Measurements from ENCODE around the gene GYS2.
"Not testable (repeated sequence)": the region's sequence is repeated elsewhere in the genome, so short reads cannot be mapped to it uniquely, and the experiment has no call there.

Gene GYS2

DNA sequence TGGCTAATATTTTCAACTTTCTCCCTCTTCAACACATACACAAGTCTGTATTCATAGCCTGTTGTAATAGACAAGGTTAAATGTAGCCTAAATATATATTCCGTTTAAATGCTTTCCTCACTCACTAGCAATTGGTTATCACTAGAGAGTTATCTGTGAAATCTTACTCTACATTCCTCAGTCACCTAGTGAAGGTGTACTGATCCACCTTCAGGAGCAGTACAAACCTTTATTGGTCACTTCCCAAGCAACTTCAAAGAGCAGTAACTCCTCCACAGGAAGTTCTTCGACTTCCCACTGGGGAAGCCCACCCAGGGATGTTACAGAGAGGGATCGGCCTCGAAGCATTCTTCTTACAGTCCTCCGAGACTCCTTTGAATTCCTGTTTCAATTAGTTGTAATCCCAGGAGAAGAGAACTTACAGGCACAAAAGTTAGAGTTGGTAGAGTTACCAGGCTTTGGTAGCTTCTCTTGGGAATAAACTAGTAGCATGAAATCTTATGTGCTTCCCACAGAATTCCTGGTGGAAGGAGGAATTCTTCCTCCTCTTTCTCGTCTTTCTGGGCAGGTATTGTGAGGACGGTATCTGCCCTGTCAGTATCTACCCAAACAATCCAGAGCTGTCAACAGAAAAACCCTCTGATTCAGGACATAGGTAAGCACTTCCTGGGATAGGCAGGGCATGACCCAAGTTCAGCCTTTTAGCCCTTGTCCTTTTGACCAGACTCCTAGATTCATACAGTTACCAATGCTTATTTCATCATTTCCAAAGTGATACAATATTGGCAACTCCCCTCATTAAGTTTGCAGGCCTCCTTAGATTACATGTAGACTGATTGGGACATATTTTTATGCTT lies at the start of gene GYS2:
Gene GYS2, minus strand, starts transcription at position 603 of the 857 bp plus-strand sequence. Its CDS starts 255 bp downstream, at position 348.
- no peaks in the 10 kb centered on the region for H3K27me3 ChIP-seq (ENCODE audit: control insufficient read depth, insufficient read depth, low read length)
- H3K4me1 ChIP-seq (ENCODE audit: control insufficient read depth, insufficient read depth, low read length), result no peaks in the 10 kb centered on the region
- DNase-seq (ENCODE audit: low read depth, low spot score), result no peak
- no peak within 1 kb of the TSS for H3K27ac ChIP-seq (ENCODE audit: low read length)
- H3K36me3 ChIP-seq (ENCODE audit: control insufficient read depth, insufficient read depth, low read length), result no peaks in the 10 kb centered on the region
- no peak within 1 kb of the TSS for H3K4me3 ChIP-seq (ENCODE audit: low read length)
- no peaks in the 10 kb centered on the region for H3K9me3 ChIP-seq (ENCODE audit: control insufficient read depth, insufficient read depth, low read length)
- WGBS (ENCODE audit: insufficient coverage, insufficient read length), result no CpG with 5 or more reads among the region's 7 CpGs

DNA sequence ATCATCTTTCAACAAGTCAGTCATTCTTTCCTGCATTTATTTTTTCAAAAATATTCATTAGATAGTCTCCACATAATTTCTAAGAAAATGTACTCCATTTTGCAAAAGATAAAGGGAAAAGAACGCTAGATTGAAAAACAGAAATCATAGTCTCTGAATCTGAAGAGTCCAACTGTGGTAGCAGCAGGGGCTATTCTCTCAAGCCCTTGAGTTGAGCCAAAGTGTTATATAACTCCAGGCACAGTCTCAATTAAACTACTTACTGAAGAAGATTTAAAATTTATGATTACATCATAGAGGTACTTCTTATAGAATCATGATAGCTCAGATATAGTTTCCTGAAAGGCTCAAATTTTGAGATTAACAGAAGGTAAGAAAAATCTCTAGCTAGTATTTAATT lies 47.2 kb upstream of the GYS2 start:
- H3K4me3 ChIP-seq (ENCODE audit: low read length), result no peak overlapping the region
- peaks cover 34% of the 10 kb centered on the region; the same call in 1 of the 2 replicates for H3K36me3 ChIP-seq (ENCODE audit: control insufficient read depth, insufficient read depth, low read length)
- peaks cover under 1% of the 10 kb centered on the region; the same call in 1 of the 2 replicates for H3K4me1 ChIP-seq (ENCODE audit: control insufficient read depth, insufficient read depth, low read length)

GRCh38 chr12:21650997-21651396 lies 46.4 kb upstream of the GYS2 start:
- peaks cover 1% of the 10 kb centered on the region; the same call in 1 of the 2 replicates for H3K4me1 ChIP-seq (ENCODE audit: control insufficient read depth, insufficient read depth, low read length)
- WGBS (ENCODE audit: insufficient coverage, insufficient read length), result no CpG with 5 or more reads among the region's 1 CpG
- peaks cover 36% of the 10 kb centered on the region; the same call in 1 of the 2 replicates for H3K36me3 ChIP-seq (ENCODE audit: control insufficient read depth, insufficient read depth, low read length)
- no peak overlapping the region for H3K27ac ChIP-seq (ENCODE audit: low read length)
- no peaks in the 10 kb centered on the region for H3K27me3 ChIP-seq (ENCODE audit: control insufficient read depth, insufficient read depth, low read length)
- DNase-seq (ENCODE audit: low read depth, low spot score), result no peak
- no peak overlapping the region for H3K4me3 ChIP-seq (ENCODE audit: low read length)
- H3K9me3 ChIP-seq (ENCODE audit: control insufficient read depth, insufficient read depth, low read length), result no peaks in the 10 kb centered on the region

More for the DNA sequence above, 47.2 kb upstream of the GYS2 start:
- no peaks in the 10 kb centered on the region for H3K27me3 ChIP-seq (ENCODE audit: control insufficient read depth, insufficient read depth, low read length)
- no CpG with 5 or more reads among the region's 1 CpG for WGBS (ENCODE audit: insufficient coverage, insufficient read length)
- H3K9me3 ChIP-seq (ENCODE audit: control insufficient read depth, insufficient read depth, low read length), result no peaks in the 10 kb centered on the region
- no peak for DNase-seq (ENCODE audit: low read depth, low spot score)
- H3K27ac ChIP-seq (ENCODE audit: low read length), result no peak overlapping the region

- H3K36me3 ChIP-seq (ENCODE audit: control insufficient read depth, insufficient read depth, low read length), result peaks cover 40% of the 10 kb centered on the region; the same call in 1 of the 2 replicates
- H3K27ac ChIP-seq (ENCODE audit: low read length), result no peak overlapping the region
- no peak for DNase-seq (ENCODE audit: low read depth, low spot score)
- H3K27me3 ChIP-seq (ENCODE audit: control insufficient read depth, insufficient read depth, low read length), result no peaks in the 10 kb centered on the region
- peaks cover 1% of the 10 kb centered on the region; the same call in 1 of the 2 replicates for H3K4me1 ChIP-seq (ENCODE audit: control insufficient read depth, insufficient read depth, low read length)
- no peaks in the 10 kb centered on the region for H3K9me3 ChIP-seq (ENCODE audit: control insufficient read depth, insufficient read depth, low read length)
- H3K4me3 ChIP-seq (ENCODE audit: low read length), result no peak overlapping the region
- WGBS (ENCODE audit: insufficient coverage, insufficient read length), result no CpG with 5 or more reads among the region's 3 CpGs
Measured at GRCh38 chr12:21649034-21649433, 44.4 kb upstream of the GYS2 start.

DNA sequence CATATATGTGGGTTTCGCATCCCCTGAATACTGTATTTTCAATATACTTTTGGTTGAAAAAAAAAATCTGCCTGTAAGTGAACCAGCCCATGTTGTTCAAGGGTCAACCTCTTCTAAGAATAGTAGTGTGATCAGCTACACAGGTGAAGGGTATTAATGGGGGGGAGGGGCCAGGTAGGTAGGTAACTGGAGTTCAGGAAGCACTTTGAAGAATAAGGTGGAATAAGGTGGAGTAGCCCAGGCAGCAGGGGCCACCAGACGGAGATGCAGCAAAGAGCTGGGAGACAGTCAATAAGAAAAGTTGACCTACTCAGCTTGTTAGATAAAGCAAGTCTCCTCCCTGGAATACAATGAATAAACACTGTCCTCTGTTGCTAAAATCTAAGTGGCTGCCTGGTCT lies 43.7 kb upstream of the GYS2 start:
- Histone ChIP-seq H3K36me3 (ENCODE audit: control insufficient read depth, insufficient read depth, low read length) (peaks cover 39% of the 10 kb centered on the region; the same call in 1 of the 2 replicates), H3K4me3 (ENCODE audit: low read length) (no peak overlapping the region), H3K27ac (ENCODE audit: low read length) (no peak overlapping the region), H3K9me3 (ENCODE audit: control insufficient read depth, insufficient read depth, low read length) (no peaks in the 10 kb centered on the region), H3K27me3 (ENCODE audit: control insufficient read depth, insufficient read depth, low read length) (no peaks in the 10 kb centered on the region), H3K4me1 (ENCODE audit: control insufficient read depth, insufficient read depth, low read length) (peaks cover 1% of the 10 kb centered on the region; the same call in 1 of the 2 replicates)
- DNase-seq (ENCODE audit: low read depth, low spot score), result no peak
- WGBS (ENCODE audit: insufficient coverage, insufficient read length), result no CpG with 5 or more reads among the region's 2 CpGs

- Histone ChIP-seq H3K36me3 (ENCODE audit: control insufficient read depth, insufficient read depth, low read length) (peaks cover 38% of the 10 kb centered on the region; the same call in 1 of the 2 replicates), H3K4me3 (ENCODE audit: low read length) (no peak overlapping the region), H3K27me3 (ENCODE audit: control insufficient read depth, insufficient read depth, low read length) (no peaks in the 10 kb centered on the region), H3K27ac (ENCODE audit: low read length) (no peak overlapping the region), H3K4me1 (ENCODE audit: control insufficient read depth, insufficient read depth, low read length) (peaks cover 1% of the 10 kb centered on the region; the same call in 1 of the 2 replicates), H3K9me3 (ENCODE audit: control insufficient read depth, insufficient read depth, low read length) (no peaks in the 10 kb centered on the region)
- no peak for DNase-seq (ENCODE audit: low read depth, low spot score)
Measured at GRCh38 chr12:21647179-21647578, 42.5 kb upstream of the GYS2 start.

- not testable (repeated sequence) for H3K9me3 ChIP-seq (ENCODE audit: control insufficient read depth, insufficient read depth, low read length); H3K27me3 ChIP-seq (ENCODE audit: control insufficient read depth, insufficient read depth, low read length); H3K4me1 ChIP-seq (ENCODE audit: control insufficient read depth, insufficient read depth, low read length); DNase-seq (ENCODE audit: low read depth, low spot score); H3K4me3 ChIP-seq (ENCODE audit: low read length); H3K27ac ChIP-seq (ENCODE audit: low read length)
- H3K36me3 ChIP-seq (ENCODE audit: control insufficient read depth, insufficient read depth, low read length), result peaks cover 37% of the 10 kb centered on the region; the same call in 1 of the 2 replicates
- WGBS (ENCODE audit: insufficient coverage, insufficient read length), result no CpG with 5 or more reads among the region's 7 CpGs
Measured at GRCh38 chr12:21645041-21645500, 40.4 kb upstream of the GYS2 start.

- Histone ChIP-seq H3K9me3 (ENCODE audit: control insufficient read depth, insufficient read depth, low read length) (no peaks in the 10 kb centered on the region), H3K4me1 (ENCODE audit: control insufficient read depth, insufficient read depth, low read length) (peaks cover 1% of the 10 kb centered on the region; the same call in 1 of the 2 replicates), H3K27me3 (ENCODE audit: control insufficient read depth, insufficient read depth, low read length) (no peaks in the 10 kb centered on the region), H3K36me3 (ENCODE audit: control insufficient read depth, insufficient read depth, low read length) (peaks cover 37% of the 10 kb centered on the region; the same call in 1 of the 2 replicates), H3K4me3 (ENCODE audit: low read length) (no peak overlapping the region), H3K27ac (ENCODE audit: low read length) (no peak overlapping the region)
- DNase-seq (ENCODE audit: low read depth, low spot score), result no peak
- WGBS (ENCODE audit: insufficient coverage, insufficient read length), result no CpG with 5 or more reads among the region's 4 CpGs
Measured at GRCh38 chr12:21644516-21644915, 39.9 kb upstream of the GYS2 start.

- H3K36me3 ChIP-seq (ENCODE audit: control insufficient read depth, insufficient read depth, low read length), result peaks cover 34% of the 10 kb centered on the region; the same call in 1 of the 2 replicates
- peaks cover 1% of the 10 kb centered on the region; the same call in 1 of the 2 replicates for H3K4me1 ChIP-seq (ENCODE audit: control insufficient read depth, insufficient read depth, low read length)
- H3K27ac ChIP-seq (ENCODE audit: low read length), result no peak overlapping the region
- no peaks in the 10 kb centered on the region for H3K9me3 ChIP-seq (ENCODE audit: control insufficient read depth, insufficient read depth, low read length)
- DNase-seq (ENCODE audit: low read depth, low spot score), result no peak
- H3K27me3 ChIP-seq (ENCODE audit: control insufficient read depth, insufficient read depth, low read length), result no peaks in the 10 kb centered on the region
- no peak overlapping the region for H3K4me3 ChIP-seq (ENCODE audit: low read length)
- no CpG with 5 or more reads among the region's 3 CpGs for WGBS (ENCODE audit: insufficient coverage, insufficient read length)
Measured at GRCh38 chr12:21643758-21644157, 39.1 kb upstream of the GYS2 start.

- Histone ChIP-seq H3K36me3 (ENCODE audit: control insufficient read depth, insufficient read depth, low read length) (peaks cover 27% of the 10 kb centered on the region; the same call in 1 of the 2 replicates), H3K27me3 (ENCODE audit: control insufficient read depth, insufficient read depth, low read length) (no peaks in the 10 kb centered on the region), H3K27ac (ENCODE audit: low read length) (no peak overlapping the region), H3K4me3 (ENCODE audit: low read length) (no peak overlapping the region), H3K4me1 (ENCODE audit: control insufficient read depth, insufficient read depth, low read length) (peaks cover 1% of the 10 kb centered on the region; the same call in 1 of the 2 replicates), H3K9me3 (ENCODE audit: control insufficient read depth, insufficient read depth, low read length) (no peaks in the 10 kb centered on the region)
- no peak for DNase-seq (ENCODE audit: low read depth, low spot score)
- WGBS (ENCODE audit: insufficient coverage, insufficient read length), result no CpG with 5 or more reads among the region's 1 CpG
Measured at GRCh38 chr12:21642707-21643389, 38.2 kb upstream of the GYS2 start.

Measured in iPS DF 6.9 (cell line).